WTC11 (cell line): ENCODE results near the gene KDM2A.

Source experiments
- ESRRA ChIP-seq: sonication (generic); formaldehyde crosslinking; IDR thresholded peaks from 2 replicates; pipeline ENCODE4 v1.8.1; 2022; ENCODE audit warnings: mild to moderate bottlenecking, missing genetic modification reagents, borderline replicate concordance
- FOXP4 ChIP-seq: sonication (generic); formaldehyde crosslinking; IDR thresholded peaks from 2 replicates; pipeline ENCODE4 v1.8.0; 2022; ENCODE audit warnings: mild to moderate bottlenecking, missing genetic modification reagents
- JUN ChIP-seq: sonication (generic); formaldehyde crosslinking; IDR thresholded peaks from 2 replicates; pipeline ENCODE4 v1.8.0; 2023; ENCODE audit warnings: mild to moderate bottlenecking, missing genetic modification reagents
- TEAD1 ChIP-seq: sonication (generic); formaldehyde crosslinking; IDR thresholded peaks from 2 replicates; pipeline ENCODE4 v1.8.0; 2022; ENCODE audit warnings: mild to moderate bottlenecking, missing genetic modification reagents
- ZBTB43 ChIP-seq: sonication (generic); formaldehyde crosslinking; IDR thresholded peaks from 2 replicates; pipeline ENCODE4 v1.8.1; 2023; ENCODE audit warnings: mild to moderate bottlenecking, missing genetic modification reagents
- ZNF512 ChIP-seq: sonication (generic); formaldehyde crosslinking; IDR thresholded peaks from 2 replicates; pipeline ENCODE4 v1.8.1; 2022; ENCODE audit warnings: missing genetic modification reagents, borderline replicate concordance
- TF ChIP-seq, protein P1 (sequence below): fragments of 200-600 bp; IDR thresholded peaks from 2 replicates; pipeline ENCODE4 v1.8.0; 2022; ENCODE audit warnings: antibody characterized with exemption
- TF ChIP-seq, protein P2 (sequence below): sonication (generic); formaldehyde crosslinking; IDR thresholded peaks from 2 replicates; pipeline ENCODE4 v1.8.0; 2022; ENCODE audit warnings: mild to moderate bottlenecking, missing genetic modification reagents

GRCh38 chr11:67178878-67179277 is 59.8 kb downstream of the KDM2A start:
- TF ChIP-seq ESRRA (CRISPR knock-in tag) (no peak), TEAD1 (CRISPR knock-in tag) (no peak), FOXP4 (CRISPR knock-in tag) (no peak), ZNF512 (CRISPR knock-in tag) (no peak), JUN (CRISPR knock-in tag) (no peak), ZBTB43 (CRISPR knock-in tag) (no peak)
- TF ChIP-seq, protein P1, sequence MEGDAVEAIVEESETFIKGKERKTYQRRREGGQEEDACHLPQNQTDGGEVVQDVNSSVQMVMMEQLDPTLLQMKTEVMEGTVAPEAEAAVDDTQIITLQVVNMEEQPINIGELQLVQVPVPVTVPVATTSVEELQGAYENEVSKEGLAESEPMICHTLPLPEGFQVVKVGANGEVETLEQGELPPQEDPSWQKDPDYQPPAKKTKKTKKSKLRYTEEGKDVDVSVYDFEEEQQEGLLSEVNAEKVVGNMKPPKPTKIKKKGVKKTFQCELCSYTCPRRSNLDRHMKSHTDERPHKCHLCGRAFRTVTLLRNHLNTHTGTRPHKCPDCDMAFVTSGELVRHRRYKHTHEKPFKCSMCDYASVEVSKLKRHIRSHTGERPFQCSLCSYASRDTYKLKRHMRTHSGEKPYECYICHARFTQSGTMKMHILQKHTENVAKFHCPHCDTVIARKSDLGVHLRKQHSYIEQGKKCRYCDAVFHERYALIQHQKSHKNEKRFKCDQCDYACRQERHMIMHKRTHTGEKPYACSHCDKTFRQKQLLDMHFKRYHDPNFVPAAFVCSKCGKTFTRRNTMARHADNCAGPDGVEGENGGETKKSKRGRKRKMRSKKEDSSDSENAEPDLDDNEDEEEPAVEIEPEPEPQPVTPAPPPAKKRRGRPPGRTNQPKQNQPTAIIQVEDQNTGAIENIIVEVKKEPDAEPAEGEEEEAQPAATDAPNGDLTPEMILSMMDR: no peak
- TF ChIP-seq, protein P2, sequence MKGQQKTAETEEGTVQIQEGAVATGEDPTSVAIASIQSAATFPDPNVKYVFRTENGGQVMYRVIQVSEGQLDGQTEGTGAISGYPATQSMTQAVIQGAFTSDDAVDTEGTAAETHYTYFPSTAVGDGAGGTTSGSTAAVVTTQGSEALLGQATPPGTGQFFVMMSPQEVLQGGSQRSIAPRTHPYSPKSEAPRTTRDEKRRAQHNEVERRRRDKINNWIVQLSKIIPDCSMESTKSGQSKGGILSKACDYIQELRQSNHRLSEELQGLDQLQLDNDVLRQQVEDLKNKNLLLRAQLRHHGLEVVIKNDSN (CRISPR knock-in tag): no peak
